ENCODE data around the gene MEGF6. TPM values are rescaled to one million over a fixed set of nuclear protein-coding genes. Genes with fewer than 3 reads are reported as not detected.

Gene MEGF6
- total and polyA plus RNA-seq, 2 of the 8 experiments (the other 6 are each of a cell fraction or from before 2014, with no cell fraction given) = 4.1 to 14.8 TPM

DNA sequence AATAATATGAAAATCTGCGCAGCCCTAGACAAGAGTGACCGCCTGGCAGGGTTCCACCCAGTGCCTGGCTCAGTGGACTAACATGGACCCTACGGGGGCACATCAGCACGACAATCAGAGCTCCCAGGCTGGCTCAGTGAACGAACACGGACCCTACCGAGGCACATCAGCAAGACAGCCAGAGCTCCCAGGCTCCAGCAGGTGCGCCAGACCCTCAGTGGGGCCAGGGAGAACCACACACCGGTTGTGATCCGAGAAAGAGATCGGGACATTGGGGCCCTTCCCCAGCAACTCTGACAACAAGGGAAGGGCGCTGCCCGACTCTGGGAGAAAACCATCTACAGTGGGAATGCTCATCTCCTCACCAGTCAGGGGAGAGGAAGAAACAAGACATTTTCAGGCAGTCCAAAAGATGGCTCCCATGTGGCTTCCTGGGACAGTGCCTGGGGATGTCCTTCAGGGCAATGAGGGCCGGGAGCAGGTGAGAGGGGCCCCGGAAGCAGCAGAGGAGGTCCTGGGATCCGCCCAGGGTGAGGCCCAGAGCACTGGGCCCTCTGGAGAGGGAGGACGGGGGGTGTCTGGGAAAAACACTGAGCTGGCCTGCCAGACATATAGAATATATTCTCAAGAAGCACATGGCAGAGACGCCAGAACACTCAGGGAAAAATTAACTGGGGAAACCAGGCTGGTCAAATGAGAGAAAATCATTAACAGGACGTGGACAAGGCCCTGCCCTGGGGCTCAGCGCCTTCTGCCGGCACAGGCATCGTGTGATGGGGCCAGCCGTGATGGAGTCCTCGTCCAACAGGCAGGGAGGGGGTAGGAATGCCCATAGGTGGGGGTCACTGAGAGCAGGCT lies 152.0 kb downstream of the MEGF6 start:
- no peak overlapping the region for H2BK12ac ChIP-seq (ENCODE audit: low read depth, low read length)
- FAIRE-seq = no peak
- WGBS, 2 experiments (ENCODE audit: extremely low coverage in 1 of 2, insufficient coverage in 1 of 2, insufficient read length in 1 of 2, insufficient replicate concordance in 2 of 2, low coverage in 1 of 2, low lambda C conversion rate in 2 of 2, missing lambda C conversion rate in 1 of 2) = 92% methylated on average over 24 of the region's 24 CpGs; no CpG with 5 or more reads in 1 of the 2 experiments
- no peaks in the 10 kb centered on the region for H3K9me3 ChIP-seq (ENCODE audit: insufficient read depth in 2 of 2, low read depth in 1 of 2, low read length in 1 of 2)
- no peak overlapping the region for H4K8ac ChIP-seq (ENCODE audit: extremely low read depth, insufficient read depth, low read length)
- no peak overlapping the region for H4K5ac ChIP-seq (ENCODE audit: insufficient read length, low read depth, low read length)
- no peak overlapping the region for H4K91ac ChIP-seq (replicated peaks; ENCODE audit: insufficient read length, low read length)
- no peak overlapping the region for H3K56ac ChIP-seq (replicated peaks; ENCODE audit: insufficient read length, low read depth, low read length)
- no peak for DNase-seq (ENCODE audit: low read depth in 1 of 2, low spot score in 2 of 2)
- peaks cover 0 to 13% of the 10 kb centered on the region in 2 experiments; a peak in 1 of 4 replicates for H3K79me2 ChIP-seq (ENCODE audit: control insufficient read depth in 1 of 2, insufficient read depth in 2 of 2, low read length in 2 of 2)
- no peak overlapping the region for H2BK5ac ChIP-seq (ENCODE audit: low read depth, low read length)
- no peak overlapping the region for H3K9ac ChIP-seq (replicated peaks in 1 of 4; ENCODE audit: extremely low read depth in 1 of 4, low read depth in 3 of 4, low read length in 3 of 4)
- no peak overlapping the region for H2AFZ ChIP-seq (ENCODE audit: low read length)
- no peaks in the 10 kb centered on the region for H3K27me3 ChIP-seq (replicated peaks in 1 of 4; ENCODE audit: control insufficient read depth in 3 of 4, extremely low read depth in 1 of 4, insufficient read depth in 3 of 4, low read length in 3 of 4)
- H3K4me2 ChIP-seq (ENCODE audit: insufficient read depth in 1 of 2, low read depth in 2 of 2, low read length in 2 of 2) = no peak overlapping the region
- peaks cover 3% of the 10 kb centered on the region; the same call in 1 of the 2 replicates for H3K23me2 ChIP-seq (ENCODE audit: low read depth, low read length)
- no peak overlapping the region for H3K4me3 ChIP-seq (ENCODE audit: extremely low read depth in 1 of 4, insufficient read depth in 2 of 4, low read depth in 3 of 4, low read length in 4 of 4)
- no peak overlapping the region for H3K18ac ChIP-seq (ENCODE audit: extremely low read depth, low read length)
- H3K4me1 ChIP-seq (replicated peaks in 1 of 4; ENCODE audit: control insufficient read depth in 3 of 4, insufficient read depth in 4 of 4, low read length in 3 of 4) = peaks cover 0 to 11% (median 9%) of the 10 kb centered on the region in 4 experiments; a peak in 6 of 7 replicates
- H2AK5ac ChIP-seq (ENCODE audit: low read depth, low read length) = no peak overlapping the region
- ChIA-PET CTCF (ENCODE audit: partially characterized antibody) (interaction anchor here (0.6 to 1.9 kb wide), 3 partner anchors 12 to 262 kb away, joined by 3 to 6 read pairs (median 3); no protein-coding TSS in a partner anchor), POLR2A (ENCODE audit: partially characterized antibody) (interaction anchor here (0.9 to 1.9 kb wide), 4 partner anchors 10 to 23 kb away, joined by 3 to 4 read pairs (median 4); no protein-coding TSS in a partner anchor)
- no peaks in the 10 kb centered on the region for H3K36me3 ChIP-seq (ENCODE audit: control insufficient read depth in 2 of 4, insufficient read depth in 4 of 4, low read length in 3 of 4)
- H3K23ac ChIP-seq (ENCODE audit: insufficient read length) = no peak overlapping the region
- H2BK120ac ChIP-seq (replicated peaks; ENCODE audit: low read depth, low read length) = no peak overlapping the region
- H3K27ac ChIP-seq (ENCODE audit: low read depth, low read length) = no peak overlapping the region
- no peak overlapping the region for H2BK15ac ChIP-seq (ENCODE audit: low read length)
- peaks cover 5% of the 10 kb centered on the region; the same call in 1 of the 2 replicates for H3K79me1 ChIP-seq (ENCODE audit: low read depth, low read length)
- H3K4ac ChIP-seq (replicated peaks; ENCODE audit: insufficient read length, low read depth, low read length) = peak overlapping the region; percentile 17
- no peak overlapping the region for H3K14ac ChIP-seq (ENCODE audit: insufficient read length)
- peaks cover 3 to 15% of the 10 kb centered on the region in 2 experiments for H4K20me1 ChIP-seq (replicated peaks in 1 of 2; ENCODE audit: control insufficient read depth in 1 of 2, insufficient read depth in 2 of 2, low read length in 2 of 2)
- H2BK20ac ChIP-seq (ENCODE audit: low read length) = no peak overlapping the region
- TF ChIP-seq MAFK (IDR thresholded peaks at IDR 0.05; ENCODE audit: low read depth, low read length) (no peak), KDM1A (IDR thresholded peaks at IDR 0.05; ENCODE audit: borderline replicate concordance, low read length) (no peak), CHD1 (IDR thresholded peaks at IDR 0.05; ENCODE audit: low read depth, low read length) (no peak), SAP30 (IDR thresholded peaks at IDR 0.05; ENCODE audit: insufficient read depth, insufficient replicate concordance, low read length) (no peak), NANOG (IDR thresholded peaks at IDR 0.05; ENCODE audit: insufficient read depth, low read depth, low read length, poor library complexity, severe bottlenecking) (no peak), RAD21 (IDR thresholded peaks at IDR 0.05 in 1 of 2, conservative IDR thresholded peaks at IDR 0.05 in 1 of 2; ENCODE audit: low read depth in 2 of 2, low read length in 2 of 2) (no peak), RFX5 (IDR thresholded peaks at IDR 0.05; ENCODE audit: borderline replicate concordance, low read depth, low read length) (no peak), SIX5 (IDR thresholded peaks at IDR 0.05; ENCODE audit: low read depth, low read length) (no peak)
- TF ChIP-seq, protein P1, sequence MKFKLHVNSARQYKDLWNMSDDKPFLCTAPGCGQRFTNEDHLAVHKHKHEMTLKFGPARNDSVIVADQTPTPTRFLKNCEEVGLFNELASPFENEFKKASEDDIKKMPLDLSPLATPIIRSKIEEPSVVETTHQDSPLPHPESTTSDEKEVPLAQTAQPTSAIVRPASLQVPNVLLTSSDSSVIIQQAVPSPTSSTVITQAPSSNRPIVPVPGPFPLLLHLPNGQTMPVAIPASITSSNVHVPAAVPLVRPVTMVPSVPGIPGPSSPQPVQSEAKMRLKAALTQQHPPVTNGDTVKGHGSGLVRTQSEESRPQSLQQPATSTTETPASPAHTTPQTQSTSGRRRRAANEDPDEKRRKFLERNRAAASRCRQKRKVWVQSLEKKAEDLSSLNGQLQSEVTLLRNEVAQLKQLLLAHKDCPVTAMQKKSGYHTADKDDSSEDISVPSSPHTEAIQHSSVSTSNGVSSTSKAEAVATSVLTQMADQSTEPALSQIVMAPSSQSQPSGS (IDR thresholded peaks at IDR 0.05; ENCODE audit: low read length) = no peak

Data from H1 (cell line).